Neural crest cell (in vitro differentiated cells): ENCODE data around the gene RTN4R. TPM values are rescaled to one million over a fixed set of nuclear protein-coding genes. Genes with fewer than 3 reads are reported as not detected.

ENCODE experiments used
- DNase-seq: peaks from one replicate; pipeline ENCODE4 v3.0.0; 2021; ENCODE audit warnings: low read depth, mixed read lengths, low spot score
- H3K27ac Mint-ChIP-seq: one replicate; pipeline ENCODE4 v1.8.0; 2021; ENCODE audit warnings: mild to moderate bottlenecking, mixed read lengths; ENCODE audit not compliant: unreplicated experiment
- H3K27me3 Mint-ChIP-seq: 2 replicates; pipeline ENCODE4 v1.8.0; 2021; ENCODE audit warnings: low read depth, mild to moderate bottlenecking, mixed read lengths
- H3K36me3 Mint-ChIP-seq: 2 replicates; pipeline ENCODE4 v1.8.0; 2021; ENCODE audit warnings: low read depth, mild to moderate bottlenecking, mixed read lengths
- H3K4me1 Mint-ChIP-seq: 2 replicates; pipeline ENCODE4 v1.8.0; 2021; ENCODE audit warnings: mixed read lengths
- H3K4me3 Mint-ChIP-seq: one replicate; pipeline ENCODE4 v1.8.0; 2021; ENCODE audit warnings: mild to moderate bottlenecking, mixed read lengths
- H3K9me3 Mint-ChIP-seq: 2 replicates; pipeline ENCODE4 v1.8.0; 2021; ENCODE audit warnings: mixed read lengths
- CTCF ChIP-seq: fragments of 200-600 bp; sonication (generic); conservative IDR thresholded peaks from 2 replicates; pipeline ENCODE4 v1.5.0; 2021; ENCODE audit warnings: antibody characterized with exemption, mild to moderate bottlenecking
- total RNA-seq: library from RNA; stranded (reverse); gene quantifications from 2 replicates; pipeline ENCODE4 v1.2.1, GENCODE V29; 2021

Gene RTN4R
- total RNA-seq, 1 donor from 2014 or later, result 19.0 TPM

- no peak overlapping the region for H3K27ac Mint-ChIP-seq
- H3K9me3 Mint-ChIP-seq, result no peaks in the 10 kb centered on the region
- no peak for DNase-seq
- H3K4me1 Mint-ChIP-seq, result no peaks in the 10 kb centered on the region
- H3K4me3 Mint-ChIP-seq, result no peak overlapping the region
- TF ChIP-seq CTCF, result no peak
- H3K27me3 Mint-ChIP-seq, result no peaks in the 10 kb centered on the region
- no peaks in the 10 kb centered on the region for H3K36me3 Mint-ChIP-seq
These were observed 73.2 kb downstream of the RTN4R start for GRCh38 chr22:20194681-20195593.

GRCh38 chr22:20193761-20194494 lies 74.2 kb downstream of the RTN4R start:
- H3K4me1 Mint-ChIP-seq, result no peaks in the 10 kb centered on the region
- no peaks in the 10 kb centered on the region for H3K36me3 Mint-ChIP-seq
- H3K9me3 Mint-ChIP-seq, result no peaks in the 10 kb centered on the region
- no peaks in the 10 kb centered on the region for H3K27me3 Mint-ChIP-seq
- DNase-seq, result no peak
- no peak overlapping the region for H3K4me3 Mint-ChIP-seq
- H3K27ac Mint-ChIP-seq, result no peak overlapping the region
- TF ChIP-seq CTCF, result no peak

- H3K27me3 Mint-ChIP-seq, result no peaks in the 10 kb centered on the region
- no peaks in the 10 kb centered on the region for H3K36me3 Mint-ChIP-seq
- DNase-seq, result no peak
- H3K4me3 Mint-ChIP-seq, result no peak overlapping the region
- H3K27ac Mint-ChIP-seq, result no peak overlapping the region
- H3K9me3 Mint-ChIP-seq, result no peaks in the 10 kb centered on the region
- no peaks in the 10 kb centered on the region for H3K4me1 Mint-ChIP-seq
- no peak for TF ChIP-seq CTCF
These were observed 75.0 kb downstream of the RTN4R start for GRCh38 chr22:20192972-20193760.

- no peaks in the 10 kb centered on the region for H3K27me3 Mint-ChIP-seq
- H3K4me3 Mint-ChIP-seq, result no peak overlapping the region
- no peaks in the 10 kb centered on the region for H3K4me1 Mint-ChIP-seq
- no peak for DNase-seq
- no peak for TF ChIP-seq CTCF
- H3K9me3 Mint-ChIP-seq, result no peaks in the 10 kb centered on the region
- no peaks in the 10 kb centered on the region for H3K36me3 Mint-ChIP-seq
- H3K27ac Mint-ChIP-seq, result no peak overlapping the region
These were observed 75.7 kb downstream of the RTN4R start for GRCh38 chr22:20192293-20192971.

GRCh38 chr22:20191803-20192202 lies 76.3 kb downstream of the RTN4R start:
- Mint-ChIP-seq H3K27me3 (no peaks in the 10 kb centered on the region), H3K9me3 (no peaks in the 10 kb centered on the region), H3K36me3 (no peaks in the 10 kb centered on the region), H3K4me1 (no peaks in the 10 kb centered on the region), H3K27ac (no peak overlapping the region), H3K4me3 (no peak overlapping the region)
- DNase-seq, result no peak
- TF ChIP-seq CTCF, result no peak
